ENCODE data around the gene MVB12B.

The MVB12B gene

GRCh38 chr9:126423142-126423915 is 96.7 kb downstream of the MVB12B start:
- DNase-seq (ENCODE audit: low read depth in 2 of 3, low spot score in 1 of 3) = no peak

GRCh38 chr9:126423916-126424185 is 97.2 kb downstream of the MVB12B start:
- no peak for DNase-seq (ENCODE audit: low read depth in 2 of 3, low spot score in 1 of 3)

- no peak for DNase-seq (ENCODE audit: low read depth in 2 of 3, low spot score in 1 of 3)
Measured at GRCh38 chr9:126424511-126424910, 97.9 kb downstream of the MVB12B start.

- DNase-seq (ENCODE audit: low read depth in 2 of 3, low spot score in 1 of 3) = no peak
Measured at GRCh38 chr9:126428534-126429175, 102.0 kb downstream of the MVB12B start.

GRCh38 chr9:126429190-126429589 is 102.6 kb downstream of the MVB12B start:
- DNase-seq (ENCODE audit: low read depth in 2 of 3, low spot score in 1 of 3) = no peak

- DNase-seq (ENCODE audit: low read depth in 2 of 3, low spot score in 1 of 3) = no peak
Measured at GRCh38 chr9:126430124-126430523, 103.5 kb downstream of the MVB12B start.

- no peak for DNase-seq (ENCODE audit: low read depth in 2 of 3, low spot score in 1 of 3)
Measured at GRCh38 chr9:126431077-126431742, 104.6 kb downstream of the MVB12B start.

- no peak for DNase-seq (ENCODE audit: low read depth in 2 of 3, low spot score in 1 of 3)
Measured at GRCh38 chr9:126432659-126433058, 106.0 kb downstream of the MVB12B start.

- DNase-seq (ENCODE audit: low read depth in 2 of 3, low spot score in 1 of 3) = no peak
Measured at GRCh38 chr9:126435105-126435504, 108.5 kb downstream of the MVB12B start.

GRCh38 chr9:126435626-126436025 is 109.0 kb downstream of the MVB12B start:
- no peak for DNase-seq (ENCODE audit: low read depth in 2 of 3, low spot score in 1 of 3)

GRCh38 chr9:126436545-126437267 is 110.1 kb downstream of the MVB12B start:
- no peak for DNase-seq (ENCODE audit: low read depth in 2 of 3, low spot score in 1 of 3)

GRCh38 chr9:126437268-126437666 is 110.6 kb downstream of the MVB12B start:
- DNase-seq (ENCODE audit: low read depth in 2 of 3, low spot score in 1 of 3) = no peak

- DNase-seq (ENCODE audit: low read depth in 2 of 3, low spot score in 1 of 3) = no peak
Measured at GRCh38 chr9:126437701-126438100, 111.1 kb downstream of the MVB12B start.

GRCh38 chr9:126438741-126439401 is 112.2 kb downstream of the MVB12B start:
- no peak for DNase-seq (ENCODE audit: low read depth in 2 of 3, low spot score in 1 of 3)

- no peak for DNase-seq (ENCODE audit: low read depth in 2 of 3, low spot score in 1 of 3)
Measured at GRCh38 chr9:126439402-126439765, 112.8 kb downstream of the MVB12B start.

- DNase-seq (ENCODE audit: low read depth in 2 of 3, low spot score in 1 of 3) = no peak
Measured at GRCh38 chr9:126439883-126440653, 113.4 kb downstream of the MVB12B start.

- DNase-seq (ENCODE audit: low read depth in 2 of 3, low spot score in 1 of 3) = no peak
Measured at GRCh38 chr9:126440940-126441339, 114.3 kb downstream of the MVB12B start.

GRCh38 chr9:126442636-126443035 is 116.0 kb downstream of the MVB12B start:
- no peak for DNase-seq (ENCODE audit: low read depth in 2 of 3, low spot score in 1 of 3)

GRCh38 chr9:126443144-126443543 is 116.5 kb downstream of the MVB12B start:
- no peak for DNase-seq (ENCODE audit: low read depth in 2 of 3, low spot score in 1 of 3)

- no peak for DNase-seq (ENCODE audit: low read depth in 2 of 3, low spot score in 1 of 3)
Measured at GRCh38 chr9:126448136-126448535, 121.5 kb downstream of the MVB12B start.
